T-helper 22 cell (primary cell): ENCODE measurements around the gene SDC1.
"Not testable (repeated sequence)": the region's sequence is repeated elsewhere in the genome, so short reads cannot be mapped to it uniquely, and the experiment has no call there.

ENCODE experiments used
- DNase-seq: peaks from one replicate; pipeline ENCODE4 v3.0.0-alpha.2; 2020; ENCODE audit warnings: low read depth

SDC1 gene

GRCh38 chr2:20224716-20225293 lies at the start of gene SDC1:
SDC1 (minus strand) TSS chr2:20225130; CDS start chr2:20224867, 263 bp downstream.
- DNase-seq = no peak

GRCh38 chr2:20273042-20273441 lies 48.1 kb upstream of the SDC1 start:
- DNase-seq = no peak

- DNase-seq = not testable (repeated sequence)
These were observed 43.4 kb upstream of the SDC1 start for GRCh38 chr2:20268317-20268716.

- no peak for DNase-seq
These were observed 42.6 kb upstream of the SDC1 start for GRCh38 chr2:20267529-20267928.

GRCh38 chr2:20264629-20265028 lies 39.7 kb upstream of the SDC1 start:
- DNase-seq = no peak

- DNase-seq = no peak
These were observed 32.5 kb upstream of the SDC1 start for GRCh38 chr2:20257411-20257810.

GRCh38 chr2:20254731-20255130 lies 29.8 kb upstream of the SDC1 start:
- DNase-seq = no peak

- DNase-seq = no peak
These were observed 25.5 kb upstream of the SDC1 start for GRCh38 chr2:20250436-20250835.

- DNase-seq = no peak
These were observed 24.2 kb upstream of the SDC1 start for GRCh38 chr2:20249170-20249569.

GRCh38 chr2:20247084-20247483 lies 22.2 kb upstream of the SDC1 start:
- DNase-seq = no peak

GRCh38 chr2:20243637-20244036 lies 18.7 kb upstream of the SDC1 start:
- not testable (repeated sequence) for DNase-seq

GRCh38 chr2:20242727-20243377 lies 17.9 kb upstream of the SDC1 start:
- no peak for DNase-seq

GRCh38 chr2:20241973-20242726 lies 17.2 kb upstream of the SDC1 start:
- DNase-seq = no peak

- not testable (repeated sequence) for DNase-seq
These were observed 15.4 kb upstream of the SDC1 start for GRCh38 chr2:20240291-20240690.

- no peak for DNase-seq
These were observed 11.6 kb upstream of the SDC1 start for GRCh38 chr2:20236496-20236895.

GRCh38 chr2:20235655-20236305 lies 10.8 kb upstream of the SDC1 start:
- no peak for DNase-seq

GRCh38 chr2:20234597-20234996 lies 9.7 kb upstream of the SDC1 start:
- DNase-seq = not testable (repeated sequence)

- no peak for DNase-seq
These were observed 7.9 kb upstream of the SDC1 start for GRCh38 chr2:20232837-20233207.

GRCh38 chr2:20231598-20232026 lies 6.7 kb upstream of the SDC1 start:
- DNase-seq = no peak

- no peak for DNase-seq
These were observed 6.2 kb upstream of the SDC1 start for GRCh38 chr2:20231159-20231558.

- DNase-seq = no peak
These were observed 5.1 kb upstream of the SDC1 start for GRCh38 chr2:20230114-20230425.

GRCh38 chr2:20229322-20230113 lies 4.6 kb upstream of the SDC1 start:
- DNase-seq = no peak
